Measurements from ENCODE around the gene DHODH. TPM values are rescaled to one million over a fixed set of nuclear protein-coding genes. Genes with fewer than 3 reads are reported as not detected.
"Not testable (repeated sequence)": the region's sequence is repeated elsewhere in the genome, so short reads cannot be mapped to it uniquely, and the experiment has no call there.

Gene DHODH
- total RNA-seq, 4 donors from 2014 or later = 4.8 to 10.5 (median 7.0) TPM

GRCh38 chr16:72001180-72001874 is 7.2 kb upstream of the DHODH start:
- 64% methylated on average over 7 of the region's 7 CpGs for WGBS
- Histone ChIP-seq H3K36me3 (no peaks in the 10 kb centered on the region), H3K4me1 (no peaks in the 10 kb centered on the region), H3K9me3 (no peaks in the 10 kb centered on the region), H3K27me3 (peaks cover 8% of the 10 kb centered on the region), H3K27ac (no peak overlapping the region), H3K4me3 (no peak overlapping the region)
- no peak for DNase-seq (ENCODE audit: low spot score in 2 of 2)
- TF ChIP-seq POLR2A (IDR thresholded peaks at IDR 0.05) = no peak

GRCh38 chr16:72002619-72003018 is 5.9 kb upstream of the DHODH start:
- WGBS = 68% methylated on average over 1 of the region's 1 CpG
- Histone ChIP-seq H3K27ac (no peak overlapping the region), H3K4me1 (no peaks in the 10 kb centered on the region), H3K4me3 (no peak overlapping the region), H3K36me3 (no peaks in the 10 kb centered on the region), H3K9me3 (no peaks in the 10 kb centered on the region), H3K27me3 (peaks cover 5% of the 10 kb centered on the region)
- TF ChIP-seq CTCF (IDR thresholded peaks at IDR 0.05) (no peak), EP300 (IDR thresholded peaks at IDR 0.05) (no peak), POLR2A (IDR thresholded peaks at IDR 0.05) (no peak)
- no peak for DNase-seq (ENCODE audit: low spot score in 2 of 2)

- peak overlapping the region; percentile 92 for H3K4me3 ChIP-seq
Observed at GRCh38 chr16:72008065-72008423, 500 bp upstream of the DHODH start.

GRCh38 chr16:72009779-72010178 is 1.2 kb downstream of the DHODH start:
- DNase-seq (ENCODE audit: low spot score in 2 of 2) = no peak
- H3K27ac ChIP-seq = no peak overlapping the region
- 87% methylated on average over 10 of the region's 10 CpGs for WGBS
- H3K36me3 ChIP-seq = no peaks in the 10 kb centered on the region
- no peaks in the 10 kb centered on the region for H3K27me3 ChIP-seq
- TF ChIP-seq CTCF (IDR thresholded peaks at IDR 0.05) (no peak), POLR2AphosphoS5 (IDR thresholded peaks at IDR 0.05) (no peak), POLR2A (IDR thresholded peaks at IDR 0.05) (no peak), EP300 (IDR thresholded peaks at IDR 0.05) (no peak)
- no peaks in the 10 kb centered on the region for H3K9me3 ChIP-seq
- H3K4me3 ChIP-seq = no peak overlapping the region
- H3K4me1 ChIP-seq = peaks cover 20% of the 10 kb centered on the region

More at GRCh38 chr16:72008065-72008423, 500 bp upstream of the DHODH start:
- 80% methylated on average over 9 of the region's 9 CpGs for WGBS
- H3K27me3 ChIP-seq; H3K27ac ChIP-seq; H3K9me3 ChIP-seq; H3K36me3 ChIP-seq; H3K4me1 ChIP-seq; DNase-seq (ENCODE audit: low spot score in 2 of 2): not testable (repeated sequence)

GRCh38 chr16:72012607-72013006 is 4.1 kb downstream of the DHODH start:
- WGBS = 63% methylated on average over 7 of the region's 9 CpGs
- Histone ChIP-seq H3K36me3 (peaks cover 20% of the 10 kb centered on the region), H3K27me3 (no peaks in the 10 kb centered on the region), H3K4me1 (peaks cover 20% of the 10 kb centered on the region), H3K9me3 (no peaks in the 10 kb centered on the region), H3K4me3 (no peak overlapping the region), H3K27ac (no peak overlapping the region)
- DNase-seq (ENCODE audit: low spot score in 2 of 2) = no peak
- no peak for TF ChIP-seq POLR2A (IDR thresholded peaks at IDR 0.05)
- no peak for TF ChIP-seq EP300 (IDR thresholded peaks at IDR 0.05)
- TF ChIP-seq CTCF (IDR thresholded peaks at IDR 0.05) = no peak
- TF ChIP-seq POLR2AphosphoS5 (IDR thresholded peaks at IDR 0.05) = no peak

- H3K9me3 ChIP-seq = no peaks in the 10 kb centered on the region
- H3K27ac ChIP-seq = peak overlapping the region; percentile 17
- H3K36me3 ChIP-seq = peaks cover 27% of the 10 kb centered on the region
- H3K4me1 ChIP-seq = peaks cover 17% of the 10 kb centered on the region
- TF ChIP-seq POLR2AphosphoS5 (IDR thresholded peaks at IDR 0.05) (no peak), POLR2A (IDR thresholded peaks at IDR 0.05) (no peak), EP300 (IDR thresholded peaks at IDR 0.05) (no peak), CTCF (IDR thresholded peaks at IDR 0.05) (no peak)
- no peak for DNase-seq (ENCODE audit: low spot score in 2 of 2)
- 26% methylated on average over 5 of the region's 5 CpGs for WGBS
- H3K27me3 ChIP-seq = no peaks in the 10 kb centered on the region
- no peak overlapping the region for H3K4me3 ChIP-seq
Observed at GRCh38 chr16:72013389-72013788, 4.8 kb downstream of the DHODH start.

Measured in suprapubic skin (tissue), 4 donors.